Measurements from ENCODE around the gene CFAP99. TPM values are rescaled to one million over a fixed set of nuclear protein-coding genes. Genes with fewer than 3 reads are reported as not detected.

Gene CFAP99
- polyA plus RNA-seq, 3 donors: 0.84 to 1.3 (median 0.91) TPM

- no peak for DNase-seq
Observed at GRCh38 chr4:2503809-2504208, 85.1 kb downstream of the CFAP99 start.

- no peak for DNase-seq
Observed at GRCh38 chr4:2507259-2507658, 88.5 kb downstream of the CFAP99 start.

GRCh38 chr4:2507855-2508254 lies 89.1 kb downstream of the CFAP99 start:
- DNase-seq: no peak

- no peak for DNase-seq
Observed at GRCh38 chr4:2510351-2511259, 91.8 kb downstream of the CFAP99 start.

- DNase-seq: no peak
Observed at GRCh38 chr4:2511645-2512131, 92.9 kb downstream of the CFAP99 start.

Other genes with a start within 250 kb of the CFAP99 start
- 10 to 100 TPM; 16.5 to 20.4 (median 20.3) TPM for gene HAUS3, start 176.8 kb upstream of the CFAP99 start, polyA plus RNA-seq (ENCODE audit: insufficient read length in 3 of 3)
- 1 to 10 TPM; 2.3 to 6.7 (median 3.7) TPM for gene POLN, start 176.8 kb upstream of the CFAP99 start, polyA plus RNA-seq (ENCODE audit: insufficient read length in 3 of 3)
- 10 to 100 TPM; 68.4 to 76.6 (median 76.2) TPM for gene MXD4, start 156.8 kb upstream of the CFAP99 start, polyA plus RNA-seq (ENCODE audit: insufficient read length in 3 of 3)
- 1 to 10 TPM; 1.7 to 3.7 (median 3.2) TPM for gene ZFYVE28, start 310 bp upstream of the CFAP99 start, polyA plus RNA-seq (ENCODE audit: insufficient read length in 3 of 3)
- 10 to 100 TPM; 68.5 to 70.9 (median 69.4) TPM for gene RNF4, start 50.2 kb downstream of the CFAP99 start, polyA plus RNA-seq (ENCODE audit: insufficient read length in 3 of 3)
- 10 to 100 TPM; 28.7 to 30.5 (median 28.9) TPM for gene FAM193A, start 117.7 kb downstream of the CFAP99 start, polyA plus RNA-seq (ENCODE audit: insufficient read length in 3 of 3)